ENCODE data around the gene TMEM121B.
"Not testable (repeated sequence)": the region's sequence is repeated elsewhere in the genome, so short reads cannot be mapped to it uniquely, and the experiment has no call there.

DNA sequence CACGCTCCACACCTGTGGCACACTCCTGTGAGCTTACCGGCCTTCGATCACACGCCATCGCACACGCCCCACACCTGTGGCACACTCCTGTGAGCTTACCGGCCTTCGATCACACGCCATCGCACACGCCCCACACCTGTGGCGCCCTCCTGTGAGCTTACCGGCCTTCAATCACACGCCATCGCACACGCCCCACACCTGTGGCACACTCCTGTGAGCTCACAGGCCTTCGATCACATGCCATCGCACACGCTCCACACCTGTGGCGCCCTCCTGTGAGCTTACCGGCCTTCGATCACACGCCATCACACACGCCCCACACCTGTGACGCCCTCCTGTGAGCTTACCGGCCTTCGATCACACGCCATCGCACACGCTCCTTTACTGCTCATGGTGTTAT is 26.3 kb upstream of the TMEM121B start:
- TF ChIP-seq, protein P1, sequence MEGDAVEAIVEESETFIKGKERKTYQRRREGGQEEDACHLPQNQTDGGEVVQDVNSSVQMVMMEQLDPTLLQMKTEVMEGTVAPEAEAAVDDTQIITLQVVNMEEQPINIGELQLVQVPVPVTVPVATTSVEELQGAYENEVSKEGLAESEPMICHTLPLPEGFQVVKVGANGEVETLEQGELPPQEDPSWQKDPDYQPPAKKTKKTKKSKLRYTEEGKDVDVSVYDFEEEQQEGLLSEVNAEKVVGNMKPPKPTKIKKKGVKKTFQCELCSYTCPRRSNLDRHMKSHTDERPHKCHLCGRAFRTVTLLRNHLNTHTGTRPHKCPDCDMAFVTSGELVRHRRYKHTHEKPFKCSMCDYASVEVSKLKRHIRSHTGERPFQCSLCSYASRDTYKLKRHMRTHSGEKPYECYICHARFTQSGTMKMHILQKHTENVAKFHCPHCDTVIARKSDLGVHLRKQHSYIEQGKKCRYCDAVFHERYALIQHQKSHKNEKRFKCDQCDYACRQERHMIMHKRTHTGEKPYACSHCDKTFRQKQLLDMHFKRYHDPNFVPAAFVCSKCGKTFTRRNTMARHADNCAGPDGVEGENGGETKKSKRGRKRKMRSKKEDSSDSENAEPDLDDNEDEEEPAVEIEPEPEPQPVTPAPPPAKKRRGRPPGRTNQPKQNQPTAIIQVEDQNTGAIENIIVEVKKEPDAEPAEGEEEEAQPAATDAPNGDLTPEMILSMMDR (IDR thresholded peaks at IDR 0.05 in 4 of 5, conservative IDR thresholded peaks at IDR 0.05 in 1 of 5) = not testable (repeated sequence)
- TF ChIP-seq POLR2A (IDR thresholded peaks at IDR 0.05) = not testable (repeated sequence)
